Astrocyte of the cerebellum (primary cell): Measurements from ENCODE around the gene GPBAR1.

Experiments used
- DNase-seq: peaks from one replicate; pipeline ENCODE4 v3.0.0-alpha.2; 2011; ENCODE audit warnings: low read depth
- H3K4me3 ChIP-seq: 2 replicates; pipeline ENCODE4 v1.5.1; 2011; ENCODE audit warnings: mild to moderate bottlenecking, low read depth, low read length, moderate library complexity
- in situ Hi-C: cut with HindIII; loops from 2 replicates; pipeline ENCODE4 v1.10.0; 2017; ENCODE audit warnings: low sequenced_read_pairs
- TF ChIP-seq, protein P1 (sequence below): IDR thresholded peaks from 2 replicates; pipeline ENCODE4 v1.5.1; 2012; ENCODE audit warnings: low read length, low read depth, moderate library complexity, mild to moderate bottlenecking; ENCODE audit errors: missing control alignments

GPBAR1 gene

DNA sequence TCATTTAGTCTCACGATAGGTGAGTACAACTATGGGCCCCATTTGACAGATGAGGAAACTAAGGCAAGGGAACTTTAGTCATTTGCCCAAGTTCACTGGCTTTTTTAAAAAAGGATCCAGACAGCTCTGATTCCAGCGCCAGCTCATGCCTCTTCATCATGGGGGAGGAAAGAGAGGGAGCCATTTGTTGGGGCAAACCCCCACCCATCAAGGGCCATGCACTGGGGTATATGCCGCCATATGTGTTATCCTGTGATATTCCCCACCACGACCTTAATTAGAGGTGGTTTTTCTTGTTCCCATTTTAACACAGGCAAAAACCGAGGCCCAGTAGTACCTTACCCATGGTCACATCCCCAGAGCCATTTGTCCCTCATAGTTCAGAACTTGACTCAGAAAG is 649 bp upstream of the GPBAR1 start:
- TF ChIP-seq, protein P1, sequence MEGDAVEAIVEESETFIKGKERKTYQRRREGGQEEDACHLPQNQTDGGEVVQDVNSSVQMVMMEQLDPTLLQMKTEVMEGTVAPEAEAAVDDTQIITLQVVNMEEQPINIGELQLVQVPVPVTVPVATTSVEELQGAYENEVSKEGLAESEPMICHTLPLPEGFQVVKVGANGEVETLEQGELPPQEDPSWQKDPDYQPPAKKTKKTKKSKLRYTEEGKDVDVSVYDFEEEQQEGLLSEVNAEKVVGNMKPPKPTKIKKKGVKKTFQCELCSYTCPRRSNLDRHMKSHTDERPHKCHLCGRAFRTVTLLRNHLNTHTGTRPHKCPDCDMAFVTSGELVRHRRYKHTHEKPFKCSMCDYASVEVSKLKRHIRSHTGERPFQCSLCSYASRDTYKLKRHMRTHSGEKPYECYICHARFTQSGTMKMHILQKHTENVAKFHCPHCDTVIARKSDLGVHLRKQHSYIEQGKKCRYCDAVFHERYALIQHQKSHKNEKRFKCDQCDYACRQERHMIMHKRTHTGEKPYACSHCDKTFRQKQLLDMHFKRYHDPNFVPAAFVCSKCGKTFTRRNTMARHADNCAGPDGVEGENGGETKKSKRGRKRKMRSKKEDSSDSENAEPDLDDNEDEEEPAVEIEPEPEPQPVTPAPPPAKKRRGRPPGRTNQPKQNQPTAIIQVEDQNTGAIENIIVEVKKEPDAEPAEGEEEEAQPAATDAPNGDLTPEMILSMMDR = no peak
- no peak for DNase-seq
- no peak overlapping the region for H3K4me3 ChIP-seq
- in situ Hi-C loops = no loop called here

DNA sequence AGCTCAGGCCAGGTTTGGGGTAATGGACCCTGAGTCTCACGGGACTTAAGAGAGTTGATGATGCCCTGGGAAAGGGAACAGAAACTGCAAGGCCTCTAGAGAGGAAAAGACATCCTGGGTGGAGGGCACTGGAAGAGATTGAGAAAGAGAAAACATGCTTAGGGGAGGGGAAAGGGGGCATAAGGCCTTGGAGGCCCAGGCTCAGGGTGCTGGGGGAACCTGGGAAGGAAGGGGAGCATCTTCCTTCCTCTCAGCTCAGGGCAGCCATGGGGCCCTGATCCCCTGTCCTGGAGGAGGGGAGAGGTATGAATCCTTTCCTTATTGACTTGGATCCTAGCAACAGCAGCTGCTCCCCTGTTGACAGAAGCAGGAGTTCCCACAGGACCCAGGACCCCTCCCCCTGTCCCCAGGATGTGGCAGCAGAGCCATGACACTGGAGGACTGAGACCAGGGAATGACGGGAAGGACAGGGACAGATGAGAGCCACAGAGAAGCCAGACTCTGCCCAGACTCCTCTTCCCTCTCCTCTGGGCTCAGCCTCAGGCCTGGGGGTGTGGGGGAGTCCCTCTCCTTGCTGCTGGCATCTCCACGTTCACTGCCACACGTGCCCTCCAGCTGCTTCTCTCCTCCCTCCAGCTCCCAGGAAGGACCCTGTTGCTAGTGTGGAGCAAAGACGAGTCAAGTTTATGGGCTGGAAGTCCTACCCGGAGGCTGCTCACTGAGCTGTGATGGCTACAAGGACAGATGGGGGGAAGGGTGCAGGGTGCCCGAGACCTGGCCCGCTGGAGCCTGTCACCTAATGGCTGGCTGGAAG is 815 bp downstream of the GPBAR1 start:
- DNase-seq = no peak
- TF ChIP-seq, protein P1 = no peak
- in situ Hi-C loops = no loop called here
- H3K4me3 ChIP-seq = no peak overlapping the region

DNA sequence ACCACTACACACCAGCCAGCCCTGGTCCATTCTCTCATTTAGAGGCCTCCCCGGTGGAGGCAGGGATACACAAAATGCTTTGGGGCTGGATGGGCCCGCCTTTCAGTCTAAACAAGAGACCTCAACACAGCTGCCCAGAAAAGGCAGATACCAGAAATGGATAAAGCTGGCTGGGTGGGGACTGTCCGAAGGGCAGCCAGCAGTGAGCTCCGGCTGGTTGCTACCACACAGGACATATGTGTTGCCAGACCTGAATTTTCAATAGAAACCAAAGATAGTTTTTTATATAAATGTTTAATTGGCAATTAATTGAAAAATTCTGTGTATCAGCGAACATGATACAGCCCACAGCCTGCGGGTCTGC is 1.4 kb downstream of the GPBAR1 start:
- no peak for DNase-seq
- TF ChIP-seq, protein P1 = no peak
- no peak overlapping the region for H3K4me3 ChIP-seq
- in situ Hi-C loops = no loop called here

DNA sequence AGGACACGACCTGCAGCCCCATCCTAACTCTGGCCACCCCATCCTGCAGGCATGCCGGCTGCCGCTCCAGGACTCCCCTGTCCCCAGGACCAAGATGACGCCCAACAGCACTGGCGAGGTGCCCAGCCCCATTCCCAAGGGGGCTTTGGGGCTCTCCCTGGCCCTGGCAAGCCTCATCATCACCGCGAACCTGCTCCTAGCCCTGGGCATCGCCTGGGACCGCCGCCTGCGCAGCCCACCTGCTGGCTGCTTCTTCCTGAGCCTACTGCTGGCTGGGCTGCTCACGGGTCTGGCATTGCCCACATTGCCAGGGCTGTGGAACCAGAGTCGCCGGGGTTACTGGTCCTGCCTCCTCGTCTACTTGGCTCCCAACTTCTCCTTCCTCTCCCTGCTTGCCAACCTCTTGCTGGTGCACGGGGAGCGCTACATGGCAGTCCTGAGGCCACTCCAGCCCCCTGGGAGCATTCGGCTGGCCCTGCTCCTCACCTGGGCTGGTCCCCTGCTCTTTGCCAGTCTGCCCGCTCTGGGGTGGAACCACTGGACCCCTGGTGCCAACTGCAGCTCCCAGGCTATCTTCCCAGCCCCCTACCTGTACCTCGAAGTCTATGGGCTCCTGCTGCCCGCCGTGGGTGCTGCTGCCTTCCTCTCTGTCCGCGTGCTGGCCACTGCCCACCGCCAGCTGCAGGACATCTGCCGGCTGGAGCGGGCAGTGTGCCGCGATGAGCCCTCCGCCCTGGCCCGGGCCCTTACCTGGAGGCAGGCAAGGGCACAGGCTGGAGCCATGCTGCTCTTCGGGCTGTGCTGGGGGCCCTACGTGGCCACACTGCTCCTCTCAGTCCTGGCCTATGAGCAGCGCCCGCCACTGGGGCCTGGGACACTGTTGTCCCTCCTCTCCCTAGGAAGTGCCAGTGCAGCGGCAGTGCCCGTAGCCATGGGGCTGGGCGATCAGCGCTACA is 2.1 kb downstream of the GPBAR1 start:
- in situ Hi-C loops = no loop called here
- H3K4me3 ChIP-seq = no peak overlapping the region
- no peak for DNase-seq
- TF ChIP-seq, protein P1 = no peak

DNA sequence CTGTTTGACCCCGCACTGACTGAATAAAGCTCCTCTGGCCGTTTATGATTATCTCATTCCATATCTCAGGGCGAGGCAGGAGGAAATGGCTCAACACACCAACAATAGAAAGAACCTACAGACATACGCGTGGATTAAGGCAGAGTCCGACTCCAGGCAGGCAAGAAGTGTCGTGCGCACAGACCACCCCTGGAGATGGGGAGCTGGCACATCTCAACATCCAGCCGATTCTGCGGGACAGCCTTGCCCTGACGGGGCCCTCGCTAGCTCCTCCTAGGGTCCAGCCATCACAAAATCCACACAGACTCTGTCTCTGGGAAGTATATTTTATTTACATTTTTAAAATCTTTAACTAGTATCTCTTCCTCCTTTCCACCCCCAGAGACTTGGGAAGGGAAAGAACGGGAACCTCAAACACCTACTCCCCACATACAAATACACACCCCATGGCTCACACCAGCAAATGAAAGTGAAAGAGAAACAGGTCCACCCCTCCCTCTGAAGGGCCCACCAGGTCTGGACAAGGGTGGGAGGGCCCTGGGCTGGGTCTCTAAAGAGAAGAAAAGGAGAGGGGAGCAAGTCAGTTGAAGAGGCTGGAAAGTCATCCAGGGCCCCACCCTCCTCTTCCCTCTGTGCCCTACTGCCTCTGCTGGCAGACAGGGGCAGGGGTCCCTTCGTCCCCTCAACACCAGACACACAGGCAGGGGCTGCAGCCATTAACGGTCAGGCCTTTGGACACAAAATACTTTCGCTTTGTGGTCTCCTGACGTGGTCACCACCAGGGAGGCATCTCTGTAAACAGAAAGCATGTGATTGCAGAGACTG is 3.2 kb downstream of the GPBAR1 start:
- in situ Hi-C loops = no loop called here
- no peak for DNase-seq
- H3K4me3 ChIP-seq = no peak overlapping the region
- TF ChIP-seq, protein P1 = peak; percentile 16

DNA sequence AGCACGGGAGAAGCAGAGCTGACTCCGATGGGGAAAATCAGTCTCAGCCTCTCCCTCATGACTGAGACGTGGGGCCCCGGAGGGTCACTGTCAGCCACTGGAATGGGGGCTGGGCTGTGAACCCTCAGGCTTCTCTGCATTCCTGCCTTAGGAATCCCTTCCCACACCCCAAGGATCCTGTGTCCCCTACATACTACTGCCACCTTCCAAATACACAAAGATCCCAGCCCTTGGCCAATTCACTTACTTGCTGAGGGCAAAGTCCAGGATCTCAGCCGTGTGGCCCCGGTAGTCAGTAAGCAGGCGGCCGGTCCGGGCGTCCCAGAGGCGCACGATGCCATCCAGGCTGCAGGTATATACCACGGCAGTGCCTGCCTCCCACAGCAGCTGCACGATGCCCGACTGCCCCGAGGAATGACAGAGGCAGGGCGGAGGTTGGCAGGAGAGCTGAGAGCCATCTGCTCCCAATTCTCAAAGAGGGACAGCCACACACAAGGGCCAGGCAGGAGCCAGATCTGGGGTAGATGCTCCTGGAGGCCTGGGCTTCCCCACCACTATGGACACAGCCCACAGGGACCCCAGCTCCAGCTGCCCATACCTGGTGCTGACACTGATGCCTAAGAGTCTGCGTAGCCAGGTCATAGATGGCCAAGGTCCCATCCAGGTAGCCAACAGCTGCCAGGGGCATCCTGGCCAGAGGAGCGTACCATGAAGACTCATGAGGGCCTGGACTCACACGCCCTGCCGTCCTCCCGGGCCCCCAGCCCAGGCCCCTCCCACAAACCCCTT is 4.2 kb downstream of the GPBAR1 start:
- in situ Hi-C loops = no loop called here

More for the DNA sequence above, 4.2 kb downstream of the GPBAR1 start:
- TF ChIP-seq, protein P1 = no peak
- H3K4me3 ChIP-seq = no peak overlapping the region
- DNase-seq = no peak
